Activated naive CD4-positive, alpha-beta T cell treated with anti-CD3 and anti-CD28 coated beads, Interleukin-2, amount 50 U/mL, for 24 hours (primary cell): ENCODE results near the gene NPEPL1.

ENCODE experiments used
- H3K27ac Mint-ChIP-seq: one replicate; pipeline ENCODE4 v1.8.0; 2021; ENCODE audit warnings: mild to moderate bottlenecking, mixed read lengths
- H3K27me3 Mint-ChIP-seq: one replicate; pipeline ENCODE4 v1.8.0; 2021; ENCODE audit warnings: mixed read lengths
- H3K36me3 Mint-ChIP-seq: one replicate; pipeline ENCODE4 v1.8.0; 2021; ENCODE audit warnings: mixed read lengths
- H3K4me1 Mint-ChIP-seq: one replicate; pipeline ENCODE4 v1.8.0; 2021; ENCODE audit warnings: mixed read lengths
- H3K4me3 Mint-ChIP-seq: one replicate; pipeline ENCODE4 v1.8.0; 2021; ENCODE audit warnings: mild to moderate bottlenecking, mixed read lengths
- H3K9me3 Mint-ChIP-seq: one replicate; pipeline ENCODE4 v1.8.0; 2021; ENCODE audit warnings: mixed read lengths

Gene NPEPL1

DNA sequence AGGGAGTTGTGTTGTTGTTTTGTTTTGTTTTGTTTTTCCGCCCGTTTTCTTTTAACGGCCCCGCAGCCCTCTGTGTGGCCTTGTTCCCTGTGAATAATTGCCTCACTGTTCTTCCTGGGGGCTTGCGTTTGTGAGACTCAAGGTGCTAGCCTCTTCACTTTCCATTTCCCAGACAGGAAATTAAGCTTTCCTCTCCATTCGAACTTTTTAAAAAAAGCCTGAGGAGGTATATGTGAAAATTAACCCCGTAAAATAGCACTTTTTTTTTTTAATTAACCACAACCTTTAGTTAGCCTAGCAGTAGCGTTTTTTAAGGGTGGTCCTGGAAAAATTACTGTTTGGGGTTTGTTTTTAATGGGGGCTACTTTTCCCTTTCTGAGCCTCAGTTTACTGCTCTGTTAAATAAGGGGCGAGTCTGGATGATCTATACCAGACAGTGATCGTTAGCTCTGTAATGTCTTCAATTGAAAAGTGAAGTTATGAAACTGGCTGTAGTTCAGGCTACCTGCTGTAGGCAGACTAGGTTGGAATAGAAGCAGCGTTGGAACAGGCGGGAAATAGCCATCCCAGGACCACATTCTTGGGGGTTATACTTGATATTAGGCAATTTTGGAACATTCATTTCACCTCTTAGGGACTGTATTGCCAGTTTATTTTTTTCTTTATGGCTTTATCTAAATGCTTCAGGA, 39.9 kb upstream of the NPEPL1 start:
- Mint-ChIP-seq H3K4me3 (peak overlapping the region; percentile 99), H3K27ac (peak overlapping the region; percentile 99), H3K27me3 (no peaks in the 10 kb centered on the region), H3K9me3 (no peaks in the 10 kb centered on the region), H3K36me3 (peaks cover 4% of the 10 kb centered on the region), H3K4me1 (peaks cover 39% of the 10 kb centered on the region)

DNA sequence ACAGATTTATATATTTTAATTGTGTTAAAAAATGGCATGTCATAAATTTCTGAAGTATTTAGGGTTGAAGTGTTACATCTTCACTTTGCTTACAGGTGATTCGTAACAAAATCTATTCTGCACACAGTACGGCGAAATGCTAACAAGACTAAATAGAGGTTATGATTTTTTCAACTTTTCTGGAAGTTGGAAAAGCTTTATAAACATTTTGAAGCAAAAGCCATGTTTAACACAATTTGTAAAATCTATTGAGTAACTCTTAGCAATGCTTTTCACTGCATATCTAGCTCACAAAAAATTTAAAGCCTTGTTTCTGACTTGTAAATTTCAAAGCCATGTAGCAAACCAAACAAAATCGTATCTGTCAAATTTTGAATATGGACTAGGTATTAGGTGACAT, 38.3 kb upstream of the NPEPL1 start:
- no peak overlapping the region for H3K27ac Mint-ChIP-seq
- peaks cover 49% of the 10 kb centered on the region for H3K4me1 Mint-ChIP-seq
- H3K27me3 Mint-ChIP-seq, result no peaks in the 10 kb centered on the region
- H3K36me3 Mint-ChIP-seq, result peaks cover 7% of the 10 kb centered on the region
- peak overlapping the region; percentile 36 for H3K4me3 Mint-ChIP-seq
- H3K9me3 Mint-ChIP-seq, result no peaks in the 10 kb centered on the region

DNA sequence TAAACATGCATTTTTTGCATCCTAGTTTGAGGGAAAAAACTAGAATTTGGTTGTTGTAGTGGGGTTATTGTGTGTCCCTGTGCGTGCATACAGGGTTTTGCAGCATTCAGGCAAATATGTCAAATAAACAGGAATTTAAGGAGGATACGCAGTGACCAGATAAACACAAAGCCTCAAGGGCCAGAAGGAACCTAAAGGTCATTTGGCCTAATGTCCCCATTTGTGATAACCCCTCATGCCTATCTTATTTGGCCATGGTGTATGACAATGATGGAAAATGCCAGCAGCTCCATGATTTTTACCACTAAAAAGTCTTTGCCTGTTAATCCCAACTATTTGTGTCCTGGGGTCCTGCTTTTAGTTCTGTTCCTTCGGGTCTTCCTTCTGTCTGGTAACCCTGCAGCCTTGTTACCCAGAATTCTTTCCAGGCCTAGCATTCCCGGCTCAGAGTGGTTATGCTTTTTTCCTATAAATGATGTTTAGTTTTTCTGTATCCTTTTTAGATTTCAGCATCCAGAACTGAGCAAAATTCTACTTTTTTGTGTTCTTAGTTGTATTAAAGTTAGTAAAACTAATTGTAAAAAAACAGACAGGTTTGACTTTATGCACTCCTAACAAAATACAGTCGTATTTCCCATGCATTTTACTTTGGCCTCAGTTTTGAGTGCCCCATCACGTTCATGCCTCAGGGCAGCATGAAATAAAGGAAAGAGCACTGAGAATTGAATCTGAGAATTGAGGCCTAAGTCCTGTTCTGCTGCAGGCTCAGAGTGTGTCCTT, 37.1 kb upstream of the NPEPL1 start:
- peaks cover 7% of the 10 kb centered on the region for H3K36me3 Mint-ChIP-seq
- no peaks in the 10 kb centered on the region for H3K9me3 Mint-ChIP-seq
- peak overlapping the region; percentile 77 for H3K4me3 Mint-ChIP-seq
- no peaks in the 10 kb centered on the region for H3K27me3 Mint-ChIP-seq
- H3K4me1 Mint-ChIP-seq, result peaks cover 61% of the 10 kb centered on the region
- peak overlapping the region; percentile 36 for H3K27ac Mint-ChIP-seq

DNA sequence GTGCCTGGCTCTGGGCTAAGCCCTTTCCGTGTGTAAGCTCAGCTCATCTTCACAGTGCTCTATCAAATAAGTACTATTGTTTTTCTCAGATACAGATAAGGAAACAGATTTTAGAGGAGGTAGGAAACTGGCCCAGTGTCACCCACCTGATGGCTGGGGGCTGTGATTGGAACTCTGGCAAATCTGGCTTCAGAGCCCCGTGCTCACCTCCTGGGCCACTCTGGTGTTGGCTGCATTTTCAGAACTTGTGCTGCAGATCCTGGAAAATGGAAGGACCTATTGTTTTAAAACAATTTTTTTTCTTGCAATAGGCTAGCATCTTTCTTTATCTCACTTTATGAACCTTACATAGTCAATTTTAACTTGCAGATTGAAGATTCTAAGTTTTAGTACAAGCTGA, 35.8 kb upstream of the NPEPL1 start:
- Mint-ChIP-seq H3K4me3 (peak overlapping the region; percentile 77), H3K36me3 (peaks cover 3% of the 10 kb centered on the region), H3K4me1 (peaks cover 73% of the 10 kb centered on the region), H3K27me3 (no peaks in the 10 kb centered on the region), H3K9me3 (no peaks in the 10 kb centered on the region), H3K27ac (peak overlapping the region; percentile 81)

DNA sequence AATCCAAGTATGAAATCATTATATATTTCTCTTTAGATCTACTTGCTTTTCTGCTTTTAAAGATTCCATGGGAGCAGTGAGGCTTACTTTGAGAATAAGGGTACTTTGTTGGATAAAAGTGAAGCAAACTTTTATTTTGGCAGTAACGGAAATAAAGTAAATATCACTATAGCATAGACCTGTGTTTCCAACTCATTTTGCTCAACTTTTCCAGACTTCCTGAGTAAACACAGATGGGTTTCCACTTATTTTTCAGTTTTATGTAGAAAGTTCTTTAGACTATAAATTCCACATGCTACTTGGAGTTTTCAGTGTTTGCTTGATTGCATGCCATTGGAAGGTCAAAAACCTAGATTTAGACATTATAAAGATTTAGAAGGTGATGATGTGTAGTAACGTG, 35.3 kb upstream of the NPEPL1 start:
- Mint-ChIP-seq H3K9me3 (no peaks in the 10 kb centered on the region), H3K4me1 (peaks cover 77% of the 10 kb centered on the region), H3K27ac (peak overlapping the region; percentile 81), H3K4me3 (peak overlapping the region; percentile 77), H3K36me3 (peaks cover 3% of the 10 kb centered on the region), H3K27me3 (no peaks in the 10 kb centered on the region)

DNA sequence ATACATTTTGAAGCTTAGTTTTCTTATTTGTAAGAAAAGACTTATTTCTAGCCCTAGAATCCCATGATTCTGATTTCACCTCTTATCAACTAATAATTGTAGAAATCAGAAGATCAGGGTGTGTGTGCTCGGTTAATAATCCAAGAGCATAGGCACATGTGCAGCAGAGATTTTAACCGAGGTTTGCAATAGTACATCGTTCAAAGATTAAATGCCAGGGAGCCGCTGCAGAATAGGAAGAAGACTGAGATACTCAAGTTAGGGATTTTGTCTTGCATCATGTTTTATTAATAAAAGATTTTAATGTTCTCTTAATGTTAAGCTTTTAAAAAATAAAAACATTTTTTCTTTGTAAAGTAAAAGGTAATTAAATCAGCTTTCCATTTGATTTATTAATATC, 34.6 kb upstream of the NPEPL1 start:
- Mint-ChIP-seq H3K36me3 (peaks cover 4% of the 10 kb centered on the region), H3K4me1 (peaks cover 80% of the 10 kb centered on the region), H3K27ac (peak overlapping the region; percentile 81), H3K4me3 (peak overlapping the region; percentile 80), H3K27me3 (no peaks in the 10 kb centered on the region), H3K9me3 (no peaks in the 10 kb centered on the region)

DNA sequence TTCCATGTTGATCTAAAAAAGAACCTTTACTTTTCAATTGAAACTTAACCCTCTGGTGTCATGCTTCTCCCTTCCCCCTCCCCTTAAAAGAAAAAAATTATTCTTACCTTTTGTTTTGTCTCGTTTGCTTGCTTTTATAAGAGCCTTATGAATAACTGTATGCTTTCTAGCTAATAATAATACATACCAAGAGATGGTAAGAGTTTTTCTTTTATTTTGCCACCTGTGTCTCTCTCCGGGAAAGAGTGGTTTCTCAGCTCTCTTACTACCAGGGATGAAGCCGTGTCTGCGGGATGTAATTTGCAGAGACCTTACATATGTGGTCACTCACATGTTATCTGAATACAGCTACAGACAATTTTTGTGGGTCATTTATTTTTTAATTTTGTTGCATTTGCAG, 33.8 kb upstream of the NPEPL1 start:
- H3K9me3 Mint-ChIP-seq, result no peaks in the 10 kb centered on the region
- H3K4me3 Mint-ChIP-seq, result peak overlapping the region; percentile 80
- H3K27ac Mint-ChIP-seq, result peak overlapping the region; percentile 94
- H3K27me3 Mint-ChIP-seq, result no peaks in the 10 kb centered on the region
- peaks cover 8% of the 10 kb centered on the region for H3K36me3 Mint-ChIP-seq
- peaks cover 82% of the 10 kb centered on the region for H3K4me1 Mint-ChIP-seq

DNA sequence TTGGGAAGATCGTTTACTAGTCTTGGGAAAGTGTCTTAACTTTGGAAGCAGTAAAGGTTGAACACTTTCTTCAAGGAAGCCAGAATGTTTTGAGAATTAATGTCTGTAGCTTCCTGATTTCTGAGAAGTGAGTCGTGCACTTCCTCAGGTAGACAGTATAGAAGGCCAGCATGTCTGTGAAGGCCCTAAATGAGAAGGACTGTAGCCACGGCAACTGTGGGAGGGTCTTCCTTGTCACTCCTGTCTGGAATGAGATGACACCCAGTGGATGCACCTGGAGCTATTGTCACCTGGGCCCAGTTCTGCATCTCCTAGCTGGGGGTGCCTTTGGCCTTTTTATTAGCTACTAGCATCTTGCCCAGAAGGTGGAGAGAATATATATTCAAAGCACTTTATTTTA, 32.8 kb upstream of the NPEPL1 start:
- Mint-ChIP-seq H3K27me3 (no peaks in the 10 kb centered on the region), H3K36me3 (peaks cover 8% of the 10 kb centered on the region), H3K9me3 (no peaks in the 10 kb centered on the region), H3K4me3 (peak overlapping the region; percentile 75), H3K27ac (peak overlapping the region; percentile 99), H3K4me1 (peaks cover 91% of the 10 kb centered on the region)

DNA sequence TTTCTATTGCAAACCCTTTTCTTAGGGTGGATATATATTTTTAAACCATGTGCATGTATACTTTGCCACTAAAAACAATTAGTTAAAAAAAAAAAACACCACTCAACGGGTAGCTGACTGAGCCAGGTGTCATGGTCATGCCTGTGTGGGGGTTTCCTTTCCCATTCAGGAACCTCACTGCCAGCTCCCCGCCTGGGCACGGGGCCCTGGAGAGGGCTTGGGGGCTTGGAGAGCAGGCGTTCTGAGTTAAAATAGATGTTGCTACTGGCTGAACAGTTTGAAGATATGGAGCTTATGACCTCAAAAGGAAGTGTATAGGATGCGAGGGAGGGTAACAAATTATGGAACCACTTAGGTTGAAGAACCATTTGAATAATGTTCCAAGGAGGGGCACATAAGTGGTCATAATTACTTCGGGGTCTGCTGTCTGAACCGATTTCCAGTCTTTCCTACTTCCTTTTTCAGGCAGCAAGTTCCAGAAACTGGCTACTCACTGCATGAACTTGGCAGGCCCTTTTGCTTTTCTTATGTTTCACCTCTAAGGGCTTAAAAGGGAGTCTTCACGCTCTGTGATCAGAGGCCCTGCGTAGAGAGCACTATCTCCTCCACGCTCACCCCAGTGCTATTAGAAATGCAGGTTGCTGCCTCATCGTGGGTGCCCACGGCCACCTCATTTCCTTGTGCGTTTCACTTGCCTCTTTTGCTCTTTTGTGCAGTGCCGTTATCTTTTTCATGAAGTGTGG, 31.6 kb upstream of the NPEPL1 start:
- no peaks in the 10 kb centered on the region for H3K9me3 Mint-ChIP-seq
- peak overlapping the region; percentile 89 for H3K4me3 Mint-ChIP-seq

DNA sequence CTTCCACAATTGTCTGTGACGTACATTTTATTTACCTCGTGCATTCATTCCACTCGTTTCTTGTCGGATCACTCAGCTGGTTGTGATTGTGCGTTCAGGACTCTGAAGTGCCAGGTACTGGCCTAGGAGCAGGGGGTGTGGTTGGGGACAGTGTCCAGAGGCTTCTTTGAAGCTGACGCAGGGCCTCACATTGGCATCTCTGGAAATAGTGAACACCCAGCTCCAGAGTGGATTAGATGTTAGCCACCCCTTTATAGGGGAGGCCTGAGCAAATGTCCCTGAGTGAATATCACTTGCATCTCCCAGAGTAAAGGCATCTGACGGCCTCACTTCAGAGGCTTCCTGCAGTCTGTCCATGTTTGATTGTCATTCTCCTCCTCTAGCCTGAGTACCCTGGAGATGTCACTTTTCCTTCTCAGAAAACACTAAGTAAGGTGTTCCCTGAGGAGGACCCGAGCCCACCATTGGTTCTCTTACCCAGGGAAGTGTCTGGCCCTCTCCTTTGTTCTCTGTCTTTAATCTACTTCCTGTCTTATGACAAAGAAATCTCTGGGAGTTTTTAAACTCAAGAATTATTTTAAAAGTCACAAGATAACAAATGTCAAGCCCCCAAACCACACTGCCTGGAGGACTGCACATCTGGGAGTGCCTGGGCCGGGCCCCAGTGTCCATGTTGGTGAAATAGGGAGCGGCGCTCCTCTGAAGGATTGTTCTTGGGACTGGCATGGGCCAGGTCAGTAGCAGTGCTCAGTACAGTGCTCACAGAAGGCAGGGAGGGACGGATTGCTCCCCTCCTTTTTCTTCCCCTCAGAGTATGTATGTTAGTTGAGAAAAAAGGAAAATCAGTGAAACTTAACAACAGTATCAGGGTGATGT, 30.8 kb upstream of the NPEPL1 start:
- H3K9me3 Mint-ChIP-seq, result no peaks in the 10 kb centered on the region
- H3K4me1 Mint-ChIP-seq, result peaks cover 86% of the 10 kb centered on the region
- no peaks in the 10 kb centered on the region for H3K27me3 Mint-ChIP-seq
- H3K27ac Mint-ChIP-seq, result peak overlapping the region; percentile 99
- H3K4me3 Mint-ChIP-seq, result peak overlapping the region; percentile 89
- peaks cover 8% of the 10 kb centered on the region for H3K36me3 Mint-ChIP-seq

More for the DNA sequence above, 31.6 kb upstream of the NPEPL1 start:
- Mint-ChIP-seq H3K27ac (peak overlapping the region; percentile 99), H3K27me3 (no peaks in the 10 kb centered on the region), H3K36me3 (peaks cover 8% of the 10 kb centered on the region), H3K4me1 (peaks cover 89% of the 10 kb centered on the region)

DNA sequence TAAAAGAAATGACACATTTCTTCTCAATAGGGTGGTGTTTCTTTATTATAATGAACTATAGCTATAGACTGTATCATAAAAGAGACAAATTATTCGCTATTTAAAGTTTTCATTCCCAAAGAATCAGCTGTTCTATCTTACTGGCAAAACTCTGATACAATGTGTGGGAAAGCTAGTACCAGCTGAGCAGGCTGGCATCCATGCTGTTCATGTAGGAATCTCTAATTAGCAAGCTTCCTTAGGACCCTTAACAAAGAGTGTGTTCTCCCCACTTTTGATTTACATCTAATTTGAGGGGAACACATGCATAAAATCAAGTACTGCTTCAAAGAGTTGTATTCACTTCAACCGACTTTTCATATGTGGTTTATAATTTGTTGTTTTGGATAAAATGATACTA, 28.3 kb upstream of the NPEPL1 start:
- no peaks in the 10 kb centered on the region for H3K9me3 Mint-ChIP-seq
- H3K4me1 Mint-ChIP-seq, result peaks cover 73% of the 10 kb centered on the region
- H3K4me3 Mint-ChIP-seq, result no peak overlapping the region
- H3K27ac Mint-ChIP-seq, result peak overlapping the region; percentile 43
- H3K36me3 Mint-ChIP-seq, result peaks cover 9% of the 10 kb centered on the region
- H3K27me3 Mint-ChIP-seq, result no peaks in the 10 kb centered on the region

DNA sequence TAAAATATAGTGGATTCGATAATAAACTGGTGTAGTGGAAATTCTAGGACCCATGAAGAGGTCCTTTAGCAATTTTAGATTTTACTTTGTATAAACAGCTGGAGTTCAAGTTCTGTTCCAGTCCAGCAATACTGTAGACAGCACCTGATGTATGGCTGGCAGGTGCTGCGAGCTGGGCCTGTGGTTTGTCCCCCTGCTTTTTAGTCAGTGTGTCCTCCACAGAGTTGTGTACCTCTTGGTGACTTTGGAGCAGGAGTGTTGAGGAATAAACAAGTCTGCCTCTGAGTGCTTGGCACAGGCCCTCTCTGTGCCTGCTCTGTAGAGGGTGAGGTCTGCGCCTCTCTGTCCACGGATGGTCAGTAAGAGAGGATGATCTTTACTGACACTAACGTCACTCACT, 27.7 kb upstream of the NPEPL1 start:
- Mint-ChIP-seq H3K27me3 (no peaks in the 10 kb centered on the region), H3K27ac (no peak overlapping the region), H3K4me1 (peaks cover 68% of the 10 kb centered on the region), H3K36me3 (peaks cover 9% of the 10 kb centered on the region), H3K4me3 (no peak overlapping the region), H3K9me3 (no peaks in the 10 kb centered on the region)

DNA sequence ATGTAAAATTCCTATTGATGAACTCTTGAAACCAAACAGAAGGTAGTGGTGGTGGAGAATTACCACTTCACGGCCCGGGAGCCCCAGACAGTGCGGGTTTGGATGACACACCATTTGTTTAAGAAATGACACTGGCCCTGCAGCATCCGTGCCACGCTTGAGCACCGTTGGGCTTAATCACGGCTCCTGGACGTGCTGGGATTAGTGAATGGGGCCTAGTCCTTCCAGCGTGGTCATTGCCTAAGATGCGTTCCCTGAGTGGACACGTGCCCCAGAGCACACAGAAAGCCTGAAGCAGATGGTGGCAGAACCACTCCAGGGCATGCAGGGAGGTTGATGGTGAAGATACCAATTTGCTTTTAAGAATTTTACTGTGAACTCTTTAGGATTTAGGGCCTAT, 27.0 kb upstream of the NPEPL1 start:
- H3K36me3 Mint-ChIP-seq, result peaks cover 13% of the 10 kb centered on the region
- H3K27me3 Mint-ChIP-seq, result no peaks in the 10 kb centered on the region
- H3K9me3 Mint-ChIP-seq, result no peaks in the 10 kb centered on the region
- no peak overlapping the region for H3K27ac Mint-ChIP-seq
- no peak overlapping the region for H3K4me3 Mint-ChIP-seq
- peaks cover 65% of the 10 kb centered on the region for H3K4me1 Mint-ChIP-seq

DNA sequence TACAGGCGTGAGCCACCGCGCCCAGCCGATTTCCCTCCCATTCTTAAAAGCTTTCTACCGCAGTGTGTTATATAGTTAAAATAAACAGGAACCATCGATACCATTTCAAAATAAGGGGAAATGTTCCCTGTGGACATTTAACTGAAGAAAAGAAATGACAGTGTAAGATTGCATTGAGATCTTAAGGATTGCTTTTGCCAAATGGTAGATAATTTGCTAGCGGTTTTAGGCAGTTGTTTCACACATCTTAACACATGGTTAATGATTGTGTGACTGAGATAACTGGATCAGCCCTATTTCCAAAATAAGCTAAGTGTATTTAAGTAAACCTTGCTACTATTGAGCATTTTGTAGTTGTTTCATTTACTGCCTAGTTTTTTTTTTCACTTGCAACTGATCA, 25.9 kb upstream of the NPEPL1 start:
- H3K36me3 Mint-ChIP-seq, result peaks cover 13% of the 10 kb centered on the region
- H3K27ac Mint-ChIP-seq, result peak overlapping the region; percentile 68
- peaks cover 55% of the 10 kb centered on the region for H3K4me1 Mint-ChIP-seq
- H3K4me3 Mint-ChIP-seq, result no peak overlapping the region
- no peaks in the 10 kb centered on the region for H3K9me3 Mint-ChIP-seq
- no peaks in the 10 kb centered on the region for H3K27me3 Mint-ChIP-seq

DNA sequence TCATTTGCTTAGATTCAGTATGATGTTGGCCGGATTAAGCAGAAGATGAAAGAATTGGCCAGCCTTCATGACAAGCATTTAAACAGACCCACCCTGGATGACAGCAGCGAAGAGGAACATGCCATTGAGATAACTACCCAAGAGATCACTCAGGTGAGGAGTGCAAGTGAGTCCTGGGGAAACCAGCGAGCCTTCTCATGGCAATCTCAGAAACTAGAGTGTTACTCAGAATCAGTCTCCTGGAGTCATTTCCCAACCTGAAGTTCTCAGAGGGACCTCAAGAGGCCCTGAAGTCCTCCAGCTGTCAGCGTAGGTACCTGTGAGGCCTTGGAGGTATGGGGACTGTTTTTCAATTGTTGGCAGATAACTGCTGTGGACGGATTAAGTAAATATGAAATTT, 24.6 kb upstream of the NPEPL1 start:
- Mint-ChIP-seq H3K9me3 (no peaks in the 10 kb centered on the region), H3K4me1 (peaks cover 46% of the 10 kb centered on the region), H3K27ac (peak overlapping the region; percentile 43), H3K4me3 (no peak overlapping the region), H3K36me3 (peaks cover 11% of the 10 kb centered on the region), H3K27me3 (no peaks in the 10 kb centered on the region)
